ENCODE data around the gene GRIN3A.

- TF ChIP-seq POLR2A (IDR thresholded peaks at IDR 0.05) (no peak), CTCF (IDR thresholded peaks at IDR 0.05) (no peak), EP300 (IDR thresholded peaks at IDR 0.05) (no peak)
These were observed 30.7 kb downstream of the GRIN3A start for GRCh38 chr9:101707721-101708120.
